A673 (cell line): Measurements from ENCODE around the gene LRRC4.

Source experiments
- EZH2 ChIP-seq: fragments of 200-600 bp; sonication (generic); IDR thresholded peaks from 2 replicates; pipeline ENCODE4 v1.6.1; 2017; ENCODE audit warnings: borderline replicate concordance, low read depth, mild to moderate bottlenecking, mixed read lengths, antibody characterized with exemption, low read length; ENCODE audit not compliant: poor library complexity, severe bottlenecking
- TF ChIP-seq, protein P1 (sequence below): fragments of 300-800, 200-600 bp; sonication (generic); conservative IDR thresholded peaks from 2 replicates; pipeline ENCODE4 v1.5.1; 2017; ENCODE audit warnings: low read depth, mild to moderate bottlenecking, antibody characterized with exemption, low read length, moderate library complexity, mixed read lengths

GRCh38 chr7:127986581-127987521 is 44.4 kb downstream of the LRRC4 start:
- TF ChIP-seq, protein P1, sequence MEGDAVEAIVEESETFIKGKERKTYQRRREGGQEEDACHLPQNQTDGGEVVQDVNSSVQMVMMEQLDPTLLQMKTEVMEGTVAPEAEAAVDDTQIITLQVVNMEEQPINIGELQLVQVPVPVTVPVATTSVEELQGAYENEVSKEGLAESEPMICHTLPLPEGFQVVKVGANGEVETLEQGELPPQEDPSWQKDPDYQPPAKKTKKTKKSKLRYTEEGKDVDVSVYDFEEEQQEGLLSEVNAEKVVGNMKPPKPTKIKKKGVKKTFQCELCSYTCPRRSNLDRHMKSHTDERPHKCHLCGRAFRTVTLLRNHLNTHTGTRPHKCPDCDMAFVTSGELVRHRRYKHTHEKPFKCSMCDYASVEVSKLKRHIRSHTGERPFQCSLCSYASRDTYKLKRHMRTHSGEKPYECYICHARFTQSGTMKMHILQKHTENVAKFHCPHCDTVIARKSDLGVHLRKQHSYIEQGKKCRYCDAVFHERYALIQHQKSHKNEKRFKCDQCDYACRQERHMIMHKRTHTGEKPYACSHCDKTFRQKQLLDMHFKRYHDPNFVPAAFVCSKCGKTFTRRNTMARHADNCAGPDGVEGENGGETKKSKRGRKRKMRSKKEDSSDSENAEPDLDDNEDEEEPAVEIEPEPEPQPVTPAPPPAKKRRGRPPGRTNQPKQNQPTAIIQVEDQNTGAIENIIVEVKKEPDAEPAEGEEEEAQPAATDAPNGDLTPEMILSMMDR, result no peak
- TF ChIP-seq EZH2, result no peak
